GM19463 (cell line): Measurements from ENCODE around the gene PIP5K1C.
"Not testable (repeated sequence)": the region's sequence is repeated elsewhere in the genome, so short reads cannot be mapped to it uniquely, and the experiment has no call there.

Source experiments
- ATAC-seq: cut with Tn5 transposase; IDR thresholded peaks from one replicate; pipeline ENCODE4 v1.9.1; 2021; ENCODE audit warnings: mild to moderate bottlenecking, moderate library complexity; ENCODE audit not compliant: unreplicated experiment

The PIP5K1C gene

GRCh38 chr19:3663838-3664237, 36.4 kb downstream of the PIP5K1C start:
- no peak for ATAC-seq

DNA sequence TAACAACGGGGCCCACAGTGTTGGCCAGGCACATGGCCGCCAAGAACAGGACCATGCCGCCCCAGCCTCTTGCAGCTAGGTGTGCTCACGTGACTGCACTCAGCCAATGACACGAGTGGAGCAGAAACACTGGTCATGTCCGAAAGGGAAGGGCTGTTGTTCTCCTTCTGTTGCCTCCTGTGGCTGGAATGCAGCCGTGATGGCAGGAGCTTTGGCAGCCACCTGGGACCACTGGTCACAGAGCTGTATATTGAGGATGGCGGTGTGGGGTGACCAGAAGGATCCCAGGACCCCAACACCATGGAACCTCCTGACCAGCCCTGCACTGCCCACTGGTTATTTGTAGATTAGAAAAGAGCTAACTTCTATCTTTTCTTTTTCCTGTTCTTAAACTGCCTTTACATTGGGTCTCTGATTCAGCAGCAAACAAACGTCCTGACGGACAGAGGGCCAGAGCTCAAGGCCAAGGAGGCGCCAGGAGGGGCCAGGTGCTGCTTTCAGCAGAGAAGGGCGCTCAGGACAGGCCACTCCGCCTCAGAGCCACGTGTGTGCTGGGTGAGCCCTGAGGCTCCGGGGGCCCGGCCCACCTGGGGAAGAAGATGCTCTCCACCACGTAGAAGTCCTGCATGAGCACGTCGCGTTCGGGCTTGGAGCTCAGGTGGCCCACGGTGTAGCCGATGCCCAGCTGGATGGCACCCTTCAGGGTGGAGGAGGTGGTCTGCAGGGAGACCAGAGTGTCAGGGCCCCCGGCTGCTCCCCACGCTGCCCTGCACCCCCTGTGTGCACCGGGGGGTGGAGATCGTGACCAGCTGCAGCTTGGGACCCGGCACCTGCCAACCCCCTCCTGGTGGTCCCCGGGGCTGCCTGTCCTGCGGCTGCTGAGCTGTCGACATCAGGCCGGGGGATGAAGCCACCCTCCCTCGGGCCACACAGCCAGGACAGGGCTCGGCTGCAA, 38.7 kb downstream of the PIP5K1C start:
- no peak for ATAC-seq

GRCh38 chr19:3660493-3661219, 39.6 kb downstream of the PIP5K1C start:
- ATAC-seq = no peak

DNA sequence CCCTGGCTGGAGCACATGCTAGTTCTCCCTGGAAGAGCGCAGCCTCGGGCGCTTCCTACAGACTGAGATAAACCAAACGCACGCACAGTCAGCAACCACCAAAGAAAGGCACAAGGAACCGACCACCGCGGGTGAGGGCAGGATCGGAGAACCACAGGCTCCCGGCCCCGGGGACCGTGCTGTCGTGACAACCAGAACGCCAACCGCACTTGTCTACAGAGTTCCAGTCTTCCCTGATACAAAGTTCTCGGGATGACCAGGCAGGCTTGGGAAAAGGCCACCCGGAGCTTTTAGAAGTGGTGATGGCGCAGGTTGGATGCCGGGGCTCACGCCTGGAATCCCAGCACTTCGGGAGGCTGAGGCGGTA, 40.5 kb downstream of the PIP5K1C start:
- no peak for ATAC-seq

GRCh38 chr19:3658870-3659745, 41.2 kb downstream of the PIP5K1C start:
- ATAC-seq = no peak

DNA sequence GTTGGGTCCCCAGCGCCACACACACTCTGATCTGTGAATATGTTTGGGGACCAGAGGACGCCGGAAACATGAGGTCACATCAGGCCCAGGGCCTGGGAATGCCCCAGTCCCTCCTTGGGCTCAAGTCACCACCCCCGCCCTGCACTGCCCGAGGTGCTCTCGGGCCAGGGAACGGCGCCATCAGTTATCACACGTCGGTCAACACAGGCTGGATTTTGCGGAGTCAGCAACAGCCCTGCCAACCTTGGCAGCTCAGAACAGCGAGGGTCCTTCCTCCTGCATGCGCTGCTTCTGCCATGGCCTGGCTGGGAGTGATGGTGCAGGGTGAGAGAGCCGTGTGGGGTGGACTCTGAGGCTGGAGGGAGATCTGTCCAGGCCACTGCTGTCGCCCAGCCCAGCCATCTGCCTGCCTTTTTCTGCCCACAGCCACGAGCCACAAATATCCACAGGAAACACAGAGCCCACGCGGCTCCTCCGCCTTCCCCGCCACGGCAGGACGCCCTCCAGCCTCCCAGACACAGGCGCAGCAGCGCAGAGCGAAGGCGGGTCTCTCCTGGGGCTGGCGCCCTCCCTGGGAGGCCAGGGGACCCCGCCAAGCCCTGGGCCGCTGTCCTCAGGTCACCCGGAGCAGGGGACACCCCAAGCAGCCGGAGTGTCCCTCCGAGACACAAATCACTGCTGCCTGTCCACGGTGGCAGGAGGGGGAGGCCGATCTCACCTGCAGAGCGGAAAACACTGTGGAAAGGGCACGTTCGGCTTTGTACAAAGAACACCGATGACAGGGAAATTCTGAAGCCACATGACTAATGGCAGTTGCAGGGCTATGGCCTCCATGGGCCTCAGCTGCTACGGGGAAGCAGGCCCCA, 42.0 kb downstream of the PIP5K1C start:
- ATAC-seq = no peak

DNA sequence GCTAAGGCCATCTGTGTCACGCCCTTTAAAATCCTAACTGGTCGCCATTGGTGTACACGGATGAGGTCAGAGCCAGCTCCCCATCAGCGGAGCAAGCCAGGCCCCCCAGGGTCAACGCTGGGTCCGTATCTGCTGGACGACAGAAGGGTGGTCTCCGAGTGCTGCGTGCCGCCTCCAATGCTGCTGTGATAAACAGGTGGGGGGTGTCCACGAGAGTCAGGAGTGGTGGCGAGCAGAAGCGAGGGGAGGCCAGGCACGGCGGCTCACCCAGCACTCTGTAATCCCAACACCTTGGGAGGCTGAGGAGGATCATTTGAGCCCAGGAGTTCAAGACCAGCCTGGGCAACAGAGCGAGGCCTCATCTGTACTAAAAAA, 42.9 kb downstream of the PIP5K1C start:
- ATAC-seq = no peak

GRCh38 chr19:3656747-3657394, 43.4 kb downstream of the PIP5K1C start:
- ATAC-seq = no peak

DNA sequence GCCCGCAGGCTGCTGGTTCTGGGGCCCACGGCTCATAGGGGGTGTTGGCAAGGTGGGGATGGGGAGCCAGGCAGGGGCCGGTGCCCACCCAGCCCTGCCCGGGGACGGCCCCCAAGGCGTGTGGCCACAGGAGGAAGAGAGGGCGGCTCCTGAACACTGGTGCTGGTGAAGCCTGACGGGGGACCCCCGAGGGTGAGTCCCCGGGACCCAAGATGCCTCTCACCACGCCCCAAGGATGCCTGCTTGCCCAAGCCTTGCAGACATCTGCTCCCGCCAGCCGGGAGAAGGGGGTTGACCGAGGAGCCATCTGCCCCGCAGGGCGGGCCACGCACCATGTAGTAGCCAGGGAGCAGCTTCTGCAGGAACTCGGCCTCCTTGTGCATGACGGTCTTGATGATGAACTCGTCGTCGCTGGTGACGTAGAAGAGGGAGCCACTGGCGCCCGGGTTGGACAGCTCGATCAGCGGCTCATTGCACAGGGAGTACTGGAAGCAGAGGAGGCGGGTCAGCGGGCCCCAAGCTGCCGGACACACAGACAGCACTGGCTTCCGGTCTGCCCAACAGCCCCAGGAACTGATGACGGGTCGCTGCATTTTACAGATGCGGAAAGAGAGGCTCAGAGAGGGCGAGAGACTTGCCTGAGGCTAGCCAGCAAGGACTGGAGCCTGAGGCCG, 44.1 kb downstream of the PIP5K1C start:
- no peak for ATAC-seq

DNA sequence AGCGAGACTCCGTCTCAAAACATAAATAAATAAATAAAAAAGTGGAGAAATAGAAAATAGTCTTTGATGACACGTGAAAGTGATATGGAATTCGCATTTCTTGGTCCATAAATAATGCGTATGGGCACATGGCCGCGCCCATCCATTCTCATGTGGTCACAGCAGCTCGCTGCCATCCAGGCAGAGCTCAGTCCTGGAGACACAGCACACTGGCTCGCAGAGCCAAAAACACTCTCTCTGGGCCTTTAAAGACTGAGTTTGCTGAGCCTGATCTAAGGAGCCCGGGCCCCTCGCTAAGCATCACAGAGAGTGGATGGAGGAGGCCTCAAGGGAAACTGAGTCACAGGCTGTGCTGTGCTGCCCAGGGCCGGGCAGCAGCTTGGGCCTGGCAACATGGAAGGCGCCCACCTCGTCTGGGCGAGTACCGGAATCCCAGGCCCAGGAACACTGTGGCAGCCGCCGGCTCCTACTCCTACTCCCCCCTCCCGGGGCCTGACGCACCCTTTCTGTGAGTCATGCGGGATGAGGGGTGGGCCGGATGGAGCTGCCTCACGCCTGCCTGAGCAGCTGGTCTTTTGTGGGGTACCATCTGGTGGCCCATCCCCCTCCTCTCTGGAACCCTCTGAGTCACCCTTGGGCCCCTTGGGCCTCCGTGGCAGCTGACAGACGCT, 44.7 kb downstream of the PIP5K1C start:
- ATAC-seq = no peak

DNA sequence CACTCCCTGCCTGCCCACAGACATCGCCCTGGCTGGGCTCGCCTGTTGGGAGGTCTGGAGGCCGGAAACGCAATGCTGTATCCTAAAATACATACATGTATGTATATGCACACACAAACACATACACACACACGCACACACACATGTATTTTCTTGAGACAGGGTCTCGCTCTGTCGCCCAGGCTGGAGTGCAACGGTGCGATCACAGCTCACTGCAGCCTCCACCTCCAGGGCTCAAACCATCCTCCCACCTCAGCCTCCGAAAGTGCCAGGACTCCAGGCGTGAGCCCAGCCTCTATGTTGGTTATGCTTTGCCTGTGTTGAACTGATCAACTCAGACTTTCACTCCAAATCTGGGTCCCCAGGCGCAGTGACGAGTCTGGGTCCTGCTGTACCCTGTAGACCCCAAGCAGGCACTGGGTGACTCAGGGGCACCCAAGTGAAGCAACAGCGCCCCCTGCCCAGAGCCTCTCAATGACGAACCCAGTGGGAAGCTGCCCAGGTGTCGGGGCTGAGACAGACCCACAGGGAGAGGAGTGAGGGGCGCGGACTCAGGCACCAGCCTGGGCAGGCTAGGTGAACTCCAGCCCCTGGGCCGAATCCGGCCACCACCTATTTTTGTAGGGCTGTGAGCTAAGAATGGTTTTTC, 46.3 kb downstream of the PIP5K1C start:
- ATAC-seq = no peak

- no peak for ATAC-seq
These were observed 47.0 kb downstream of the PIP5K1C start for GRCh38 chr19:3653081-3653795.

DNA sequence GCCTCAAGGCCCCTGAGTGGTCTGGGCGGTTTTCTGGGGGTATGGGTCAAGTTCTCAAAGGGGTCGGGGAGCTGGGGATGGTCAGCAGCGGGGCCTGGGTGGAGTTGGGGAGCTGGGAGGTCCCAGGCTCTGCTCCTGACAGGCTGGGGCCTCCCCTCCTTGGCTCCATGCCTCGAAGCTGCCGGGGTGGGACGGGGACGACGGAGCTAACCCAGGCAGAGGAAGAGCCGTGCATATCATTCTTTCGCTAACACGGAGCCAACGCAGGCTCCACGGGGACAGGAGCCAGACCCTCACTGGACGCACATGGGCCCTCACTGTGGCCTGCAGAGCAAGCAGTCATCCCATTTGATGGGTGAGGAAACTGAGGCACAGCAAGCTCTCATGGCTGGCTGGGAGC, 47.8 kb downstream of the PIP5K1C start:
- no peak for ATAC-seq

GRCh38 chr19:3651684-3652083, 48.6 kb downstream of the PIP5K1C start:
- no peak for ATAC-seq

DNA sequence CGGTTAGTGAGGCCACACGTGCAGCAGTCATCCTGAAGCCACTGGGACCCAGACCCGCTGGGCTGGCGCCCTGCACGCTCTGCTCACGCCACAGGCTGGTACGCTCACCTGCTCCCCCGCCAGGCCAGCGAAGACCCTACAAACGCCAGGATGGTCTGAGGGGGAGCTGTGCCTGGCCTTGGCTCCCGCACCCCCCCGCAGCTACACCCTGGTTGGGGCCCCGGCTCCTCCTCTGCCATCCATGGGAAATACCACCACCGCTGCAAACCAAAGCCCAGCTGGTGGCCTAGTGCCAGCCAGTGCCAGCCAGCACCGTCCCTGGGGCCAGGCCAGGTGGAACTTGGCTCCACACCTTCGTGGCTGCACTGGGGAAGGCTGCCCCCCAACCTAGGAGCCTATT, 50.4 kb downstream of the PIP5K1C start:
- ATAC-seq = no peak

GRCh38 chr19:3648037-3648905, 52.0 kb downstream of the PIP5K1C start:
- ATAC-seq = no peak

DNA sequence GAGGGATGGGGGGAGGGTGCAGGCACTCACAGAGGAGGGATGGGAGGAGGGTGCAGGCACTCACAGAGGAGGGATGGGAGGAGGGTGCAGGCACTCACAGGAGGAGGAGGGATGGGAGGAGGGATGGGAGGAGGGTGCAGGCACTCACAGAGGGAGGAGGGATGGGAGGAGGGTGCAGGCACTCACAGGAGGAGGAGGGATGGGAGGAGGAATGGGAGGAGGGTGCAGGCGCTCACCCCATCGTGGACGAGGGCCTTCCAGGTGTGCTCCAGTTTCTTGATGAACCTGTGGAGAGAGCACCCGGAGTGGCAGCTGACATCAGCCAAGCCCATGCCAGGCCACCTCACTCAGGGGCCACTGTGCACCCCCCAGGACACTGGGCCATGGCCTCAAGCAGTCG, 53.2 kb downstream of the PIP5K1C start:
- ATAC-seq = not testable (repeated sequence)
